Stimulated activated CD8-positive, alpha-beta memory T cell treated with anti-CD3 and anti-CD28 coated beads, Interleukin-15, amount 100 ng/mL, for 1 hour (primary cell): ENCODE data around the gene FAM171A1.
"Not testable (repeated sequence)": the region's sequence is repeated elsewhere in the genome, so short reads cannot be mapped to it uniquely, and the experiment has no call there.

Experiments
- DNase-seq: peaks from one replicate; pipeline ENCODE4 v3.0.0-alpha.2; 2020; ENCODE audit warnings: low read depth

Gene FAM171A1

GRCh38 chr10:15316871-15317464 is 54.1 kb downstream of the FAM171A1 start:
- no peak for DNase-seq

DNA sequence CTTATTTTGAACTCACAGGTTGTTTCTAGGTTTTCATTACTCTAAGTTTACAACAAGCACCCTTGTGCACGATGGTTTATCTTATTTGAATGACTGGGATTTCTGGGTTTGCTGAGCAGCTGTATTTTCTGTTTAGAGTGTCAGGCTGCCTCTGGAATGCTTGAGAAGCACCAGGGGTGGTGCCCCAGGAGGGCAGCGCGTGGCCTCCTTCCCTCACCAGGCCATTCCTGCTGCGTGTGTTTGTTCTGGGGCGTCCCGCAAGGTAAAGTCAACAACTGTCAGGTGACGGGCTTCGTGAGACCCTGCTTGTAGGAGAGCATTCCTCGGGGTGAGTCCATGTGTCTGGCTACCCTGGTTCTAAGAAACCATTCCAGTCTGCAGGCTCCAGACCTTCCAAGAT is 54.9 kb downstream of the FAM171A1 start:
- DNase-seq, result no peak

DNA sequence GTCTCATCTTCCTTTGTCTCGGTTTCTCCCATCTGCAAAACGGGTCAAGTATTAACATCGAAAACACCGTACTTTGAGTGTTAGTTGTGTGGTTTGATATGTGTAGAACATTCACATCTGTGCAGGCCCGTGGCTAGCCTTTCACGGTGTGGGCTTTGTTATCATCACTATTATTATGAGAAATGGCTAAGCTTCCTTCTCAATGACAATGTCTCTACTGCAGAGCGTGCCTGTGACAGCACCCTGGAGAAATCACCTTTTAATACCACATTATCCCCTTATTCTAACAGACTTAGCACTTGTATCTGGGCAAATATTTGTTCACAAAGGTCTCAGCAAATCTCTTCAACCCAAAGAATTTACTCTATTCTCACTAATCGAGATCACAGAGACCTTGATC is 55.8 kb downstream of the FAM171A1 start:
- no peak for DNase-seq

GRCh38 chr10:15314482-15315045 is 56.5 kb downstream of the FAM171A1 start:
- no peak for DNase-seq

- no peak for DNase-seq
These were observed 57.2 kb downstream of the FAM171A1 start for GRCh38 chr10:15313843-15314242.

DNA sequence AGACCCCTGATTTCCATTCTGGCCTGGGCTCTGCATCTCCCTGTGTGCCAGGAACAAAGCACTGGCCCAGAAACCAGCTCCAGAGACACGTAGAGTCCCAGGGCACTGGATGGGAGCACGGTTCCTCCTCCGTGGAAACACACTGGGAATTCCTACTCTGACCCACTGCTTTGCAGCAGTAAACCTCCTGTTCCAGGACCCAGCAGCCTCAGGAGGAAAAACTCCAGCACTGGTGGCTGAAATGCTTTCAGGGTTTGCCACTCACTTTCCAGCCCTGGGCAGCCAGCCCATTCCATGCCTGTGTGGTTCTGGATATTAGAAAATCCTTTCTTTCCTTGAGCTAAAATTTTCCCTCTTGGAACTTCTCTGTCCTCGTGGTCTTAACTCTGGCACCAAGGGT is 58.0 kb downstream of the FAM171A1 start:
- DNase-seq, result no peak

- DNase-seq, result no peak
These were observed 59.4 kb downstream of the FAM171A1 start for GRCh38 chr10:15311569-15312280.

- no peak for DNase-seq
These were observed 60.1 kb downstream of the FAM171A1 start for GRCh38 chr10:15310776-15311568.

GRCh38 chr10:15309221-15309620 is 61.9 kb downstream of the FAM171A1 start:
- no peak for DNase-seq

DNA sequence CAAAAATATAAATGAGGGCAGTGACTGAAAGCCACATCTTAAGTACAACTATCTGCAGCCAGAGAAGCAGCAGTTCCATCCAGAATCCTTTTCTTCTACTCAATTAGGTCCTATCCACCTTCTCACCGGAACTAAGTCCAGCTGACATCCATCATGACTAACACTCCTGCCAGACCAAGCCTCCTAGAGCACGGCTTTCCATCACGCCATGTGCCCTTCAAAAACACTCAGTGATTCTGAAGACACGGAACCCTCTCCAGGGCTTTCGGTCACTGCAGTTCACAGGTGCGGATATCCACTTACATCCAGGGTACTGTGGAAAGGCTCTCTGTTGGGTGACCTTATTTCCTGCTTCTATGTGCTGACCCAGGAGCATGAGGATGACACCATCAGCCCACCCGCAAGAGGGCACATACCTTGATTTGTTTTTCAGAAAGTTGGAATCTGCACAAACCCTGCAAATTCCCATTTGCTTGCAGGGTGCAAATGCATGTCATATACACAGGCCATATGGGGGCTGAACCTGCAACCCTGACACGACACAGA is 64.3 kb downstream of the FAM171A1 start:
- DNase-seq, result no peak

- no peak for DNase-seq
These were observed 65.5 kb downstream of the FAM171A1 start for GRCh38 chr10:15305634-15306033.

DNA sequence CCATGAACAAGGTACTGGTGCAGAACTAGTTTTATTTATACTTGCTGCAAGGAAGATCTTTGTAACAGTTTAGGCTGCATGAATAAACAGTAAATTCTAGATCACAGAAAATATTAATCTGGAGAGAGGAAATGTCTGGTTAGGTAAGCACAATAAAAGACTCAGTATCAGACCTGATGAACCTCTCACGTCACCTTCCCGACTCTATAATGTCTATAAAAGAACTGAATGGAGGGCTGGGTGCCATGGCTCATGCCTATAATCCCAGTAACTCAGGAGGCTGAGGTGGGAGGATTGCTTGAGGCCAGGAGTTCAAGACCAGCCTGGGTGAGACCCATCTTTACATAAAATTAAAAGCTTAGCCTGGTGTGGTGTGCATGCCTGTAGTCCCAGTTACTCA is 65.9 kb downstream of the FAM171A1 start:
- DNase-seq, result no peak

DNA sequence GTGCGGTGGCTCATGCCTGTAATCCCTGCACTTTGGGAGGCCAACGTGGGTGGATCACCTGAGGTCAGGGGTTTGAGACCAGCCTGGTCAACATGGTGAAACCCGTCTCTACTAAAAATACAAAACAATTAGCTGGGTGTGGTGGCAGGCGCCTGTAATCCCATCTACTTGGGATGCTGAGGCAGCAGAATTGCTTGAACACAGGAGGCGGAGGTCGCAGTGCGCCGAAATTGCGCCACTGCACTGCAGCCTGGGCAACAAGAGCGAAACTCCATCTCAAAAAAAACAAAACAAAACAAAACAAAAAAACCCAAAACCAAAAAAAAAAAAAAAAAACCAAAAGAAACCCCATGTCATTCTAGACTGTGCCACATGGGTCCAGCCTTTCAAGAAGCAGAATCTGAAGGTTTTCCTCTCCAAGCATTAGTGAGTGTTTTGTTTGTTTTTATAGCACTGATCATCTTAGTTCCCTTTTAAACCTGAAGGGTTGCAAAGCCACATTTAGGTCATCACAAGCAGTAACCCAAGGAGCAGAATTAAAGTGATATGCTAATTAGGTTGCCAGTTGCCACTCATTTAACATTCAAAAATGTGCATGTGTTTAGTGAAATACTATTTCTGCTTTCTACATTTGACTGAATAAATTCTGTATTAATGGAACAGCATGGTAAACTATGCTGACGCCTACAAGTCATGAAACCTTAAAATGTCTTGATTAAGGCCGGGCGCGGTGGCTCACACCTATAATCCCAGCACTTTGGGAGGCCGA is 68.7 kb downstream of the FAM171A1 start:
- not testable (repeated sequence) for DNase-seq

DNA sequence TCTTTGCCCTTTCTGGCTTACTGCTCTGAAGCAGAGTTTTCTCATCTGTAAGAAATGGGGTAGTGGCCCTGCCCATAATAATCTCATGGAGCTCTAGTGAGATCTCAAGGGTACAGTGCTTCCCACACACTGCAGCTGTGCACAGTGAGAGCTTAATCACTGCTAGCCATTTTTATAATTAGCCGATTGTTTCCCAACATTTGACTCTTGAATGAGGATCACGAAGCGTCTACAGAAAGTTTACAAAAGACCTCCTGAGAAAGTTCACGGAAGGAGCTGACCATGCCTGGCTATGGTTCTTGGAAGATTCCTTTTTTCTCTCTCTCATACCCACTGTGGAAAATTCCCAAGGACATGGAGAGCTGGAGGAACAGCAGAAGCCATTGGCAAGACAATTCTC is 70.4 kb downstream of the FAM171A1 start:
- no peak for DNase-seq

DNA sequence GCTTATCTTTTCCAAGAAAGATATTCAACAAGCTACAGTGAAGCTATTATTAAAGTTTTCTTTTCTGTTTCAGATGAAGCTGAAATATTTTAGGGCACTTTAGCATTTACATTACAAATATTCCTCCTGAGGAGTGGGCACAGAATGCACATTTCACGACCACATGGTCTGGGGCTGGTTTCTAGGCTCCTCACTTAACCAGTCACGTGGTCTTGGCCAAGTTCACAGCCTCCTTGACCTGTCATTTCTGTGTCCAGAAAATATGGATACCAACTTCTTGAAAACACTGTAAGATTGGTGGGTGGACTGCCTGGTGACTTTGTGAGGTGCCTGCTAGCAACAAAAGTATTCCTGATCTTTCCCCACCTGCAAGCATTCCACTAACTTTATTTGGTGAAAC is 70.9 kb downstream of the FAM171A1 start:
- DNase-seq, result no peak

- DNase-seq, result no peak
These were observed 74.4 kb downstream of the FAM171A1 start for GRCh38 chr10:15296701-15297100.

DNA sequence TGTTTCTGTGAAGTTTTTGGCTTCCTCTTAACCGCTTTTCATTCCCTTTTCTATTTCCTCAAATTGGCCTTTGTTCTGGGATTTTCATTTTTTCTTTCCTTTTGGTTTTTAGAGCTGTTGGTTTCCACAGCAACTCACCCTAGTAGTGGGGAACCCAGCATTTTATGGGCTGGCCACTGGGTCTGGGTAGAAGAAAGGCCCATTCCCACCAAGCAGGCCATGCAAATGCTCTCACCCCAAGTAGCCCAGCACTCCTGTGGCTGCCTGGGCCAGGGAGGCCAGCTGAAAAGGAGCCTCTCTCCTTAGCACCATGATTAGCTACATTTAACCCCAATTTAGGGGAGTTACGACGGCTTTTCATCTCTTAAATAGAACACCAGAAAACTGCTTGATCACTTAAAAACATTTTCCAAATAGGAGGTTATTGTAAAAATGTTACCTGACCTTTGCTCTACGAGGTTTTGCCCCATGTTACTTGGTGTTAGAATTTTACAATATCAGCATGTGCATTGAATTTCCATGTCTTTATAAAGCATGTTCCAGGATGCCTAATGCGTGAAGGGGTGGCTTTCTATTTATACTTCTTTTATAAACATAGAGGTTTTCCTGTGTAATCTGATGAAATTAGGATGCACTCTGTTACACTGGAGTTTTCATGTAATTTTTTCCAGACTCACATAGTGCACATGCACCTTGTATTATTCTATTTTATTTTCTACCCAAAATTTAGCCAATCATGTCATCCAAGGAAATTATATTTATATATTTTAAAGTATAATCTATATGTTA is 75.4 kb downstream of the FAM171A1 start:
- no peak for DNase-seq

DNA sequence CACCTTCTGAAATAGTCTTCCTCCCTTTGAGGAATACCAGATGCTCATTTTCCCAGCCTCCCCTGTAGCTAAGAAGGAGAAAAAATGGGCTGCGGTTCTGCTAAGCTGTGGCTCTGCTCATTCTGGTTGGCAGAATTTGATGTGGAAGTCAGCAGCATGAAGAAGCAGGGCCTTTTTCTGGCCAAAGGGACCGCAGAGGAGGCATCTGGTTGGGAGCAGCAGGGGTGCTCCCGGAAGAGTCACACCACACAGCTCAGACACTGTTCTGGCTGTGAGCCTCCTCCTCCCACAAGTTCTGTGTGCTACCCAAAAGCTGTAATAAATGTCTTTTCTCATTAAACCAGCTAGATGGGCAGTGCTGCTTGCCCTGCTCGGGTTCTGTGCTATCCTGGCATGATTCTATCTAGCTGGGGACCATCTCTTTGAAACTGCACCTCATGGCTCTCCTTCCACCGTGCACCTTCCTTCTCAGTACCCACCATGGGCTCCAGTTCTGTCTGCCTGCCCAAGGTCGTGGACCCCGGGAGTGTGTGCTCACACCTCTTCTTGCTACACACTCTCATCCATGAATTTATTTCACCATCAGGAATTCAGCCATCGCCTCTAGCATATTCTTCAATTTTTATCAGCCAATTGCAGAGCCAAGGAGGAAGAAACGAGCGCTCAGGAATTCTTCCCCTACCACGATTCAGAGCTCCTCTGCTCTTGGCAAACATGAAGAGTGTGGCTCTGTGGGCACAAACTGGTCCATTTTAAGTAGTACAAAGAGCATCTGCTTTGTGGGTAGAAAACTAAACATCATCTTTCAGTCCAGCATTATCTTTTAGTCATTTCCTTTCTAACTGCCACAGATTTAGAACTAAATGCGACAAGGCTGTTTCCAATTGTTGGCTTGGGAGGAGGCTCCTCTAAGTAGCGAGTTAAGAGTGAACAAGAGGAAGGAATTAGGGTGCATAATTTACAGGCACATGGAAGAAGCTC is 76.9 kb downstream of the FAM171A1 start:
- no peak for DNase-seq

DNA sequence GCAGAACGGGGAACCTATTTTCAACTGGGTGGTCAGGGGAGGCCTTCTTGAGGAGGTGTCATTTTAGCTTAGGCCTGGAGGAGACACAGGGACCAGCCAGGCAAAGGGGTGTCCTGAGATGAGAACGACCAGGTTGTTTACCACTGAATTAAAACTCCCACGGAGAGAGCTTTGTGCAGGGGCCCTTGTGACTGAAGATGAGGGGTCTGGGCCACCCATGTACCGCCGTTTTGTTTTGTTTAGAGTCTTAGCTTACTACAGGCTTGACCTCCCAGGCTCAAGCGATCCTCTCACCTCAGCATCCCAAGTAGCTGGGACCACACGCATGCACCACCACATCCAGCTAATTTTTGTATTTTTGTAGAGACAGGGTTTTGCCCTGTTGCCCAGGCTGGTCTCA is 80.4 kb downstream of the FAM171A1 start:
- no peak for DNase-seq

DNA sequence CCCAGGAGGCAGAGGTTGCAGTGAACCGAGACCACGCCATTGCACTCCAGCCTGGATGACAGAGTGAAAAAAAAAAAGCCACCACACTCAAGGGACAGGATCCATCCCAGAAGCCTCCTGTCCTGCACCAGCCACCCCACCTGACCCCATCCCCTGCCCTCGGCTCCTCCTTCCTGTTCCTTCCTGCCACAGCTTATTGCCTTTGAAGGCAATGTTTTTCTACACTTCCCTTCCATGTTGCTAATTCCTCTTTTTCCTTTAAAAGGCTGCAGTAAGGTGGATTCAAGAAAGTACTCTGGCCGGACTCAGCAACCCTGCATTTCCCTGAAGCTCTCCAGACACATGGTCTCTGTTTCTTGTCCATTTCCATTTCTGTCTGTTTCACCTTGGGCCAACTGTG is 80.9 kb downstream of the FAM171A1 start:
- no peak for DNase-seq
